Neural cell (in vitro differentiated cells): ENCODE results near the gene TSPEAR. TPM values are rescaled to one million over a fixed set of nuclear protein-coding genes. Genes with fewer than 3 reads are reported as not detected.

Source experiments
- H2AFZ ChIP-seq: fragments of 200-600, 300-800 bp; sonication (generic), shearing (Covaris generic); 2 replicates; pipeline ENCODE4 v1.6.0; 2014; ENCODE audit warnings: low read depth, mild to moderate bottlenecking, antibody characterized with exemption, low read length, moderate library complexity
- H3F3A ChIP-seq: fragments of 200-600 bp; shearing (Covaris generic); 2 replicates; pipeline ENCODE4 v1.6.1; 2016; ENCODE audit warnings: mild to moderate bottlenecking, moderate library complexity, mixed read lengths, antibody characterized with exemption, low read length; ENCODE audit not compliant: insufficient read depth, poor library complexity, severe bottlenecking
- H3K27ac ChIP-seq: fragments of 200-600, 300-800 bp; sonication (generic), shearing (Covaris generic); 2 replicates; pipeline ENCODE4 v1.5.1; 2014; ENCODE audit warnings: mild to moderate bottlenecking, low read length, moderate library complexity
- H3K27me3 ChIP-seq: fragments of 300-800, 200-600 bp; sonication (generic), shearing (Covaris generic); 2 replicates; pipeline ENCODE4 v1.6.0; 2014; ENCODE audit warnings: mild to moderate bottlenecking, low read depth, low read length, moderate library complexity; ENCODE audit not compliant: insufficient read depth
- H3K36me3 ChIP-seq: fragments of 300-800, 200-600 bp; sonication (generic), shearing (Covaris generic); 2 replicates; pipeline ENCODE4 v1.5.1; 2014; ENCODE audit warnings: mild to moderate bottlenecking, antibody characterized with exemption, low read length, moderate library complexity; ENCODE audit not compliant: insufficient read depth
- H3K4me2 ChIP-seq: fragments of 300-800, 200-600 bp; sonication (generic), shearing (Covaris generic); 2 replicates; pipeline ENCODE4 v1.6.0; 2014; ENCODE audit warnings: mild to moderate bottlenecking, low read length
- H3K4me3 ChIP-seq: fragments of 300-800, 200-600 bp; sonication (generic), shearing (Covaris generic); 2 replicates; pipeline ENCODE4 v1.5.1; 2014; ENCODE audit warnings: mild to moderate bottlenecking, low read length, moderate library complexity
- H3K79me2 ChIP-seq: fragments of 200-600 bp; shearing (Covaris generic); replicated peaks from 2 replicates; pipeline ENCODE4 v1.6.0; 2014; ENCODE audit warnings: mild to moderate bottlenecking, low read length, moderate library complexity; ENCODE audit not compliant: insufficient read depth
- H3K9ac ChIP-seq: fragments of 300-800, 200-600 bp; sonication (generic), shearing (Covaris generic); 2 replicates; pipeline ENCODE4 v1.6.1; 2016; ENCODE audit warnings: mild to moderate bottlenecking, low read length, mixed read lengths
- H3K9me2 ChIP-seq: fragments of 200-600 bp; shearing (Covaris generic); 2 replicates; pipeline ENCODE4 v1.6.1; 2016; ENCODE audit warnings: mild to moderate bottlenecking, low read length, mixed read lengths; ENCODE audit not compliant: insufficient read depth
- H3K9me3 ChIP-seq: fragments of 200-600, 300-800 bp; sonication (generic), shearing (Covaris generic); 2 replicates; pipeline ENCODE4 v1.6.1; 2016; ENCODE audit warnings: mild to moderate bottlenecking, mixed run types, low read length, moderate library complexity, mixed read lengths
- H4K20me1 ChIP-seq: fragments of 200-600 bp; shearing (Covaris generic); 2 replicates; pipeline ENCODE4 v1.6.1; 2016; ENCODE audit warnings: mild to moderate bottlenecking, mixed run types; ENCODE audit not compliant: insufficient read depth
- CTCF ChIP-seq: fragments of 450-650 bp; IDR thresholded peaks from 2 replicates; pipeline ENCODE4 v1.5.1; 2014; ENCODE audit warnings: antibody characterized with exemption, mild to moderate bottlenecking, moderate library complexity; ENCODE audit not compliant: poor library complexity, severe bottlenecking
- EP300 ChIP-seq: fragments of 450-650 bp; conservative IDR thresholded peaks from 2 replicates; pipeline ENCODE4 v1.6.1; 2014; ENCODE audit warnings: antibody characterized with exemption, mild to moderate bottlenecking, moderate library complexity; ENCODE audit not compliant: poor library complexity, severe bottlenecking
- EZH2 ChIP-seq: fragments of 200-600, 300-800 bp; shearing (Covaris generic), sonication (generic); IDR thresholded peaks from 2 replicates; pipeline ENCODE4 v1.6.1; 2014; ENCODE audit warnings: antibody characterized with exemption, low read length, borderline replicate concordance, mild to moderate bottlenecking; ENCODE audit not compliant: insufficient read depth, poor library complexity, severe bottlenecking
- MXI1 ChIP-seq: fragments of 450-650 bp; conservative IDR thresholded peaks from 2 replicates; pipeline ENCODE4 v1.6.1; 2014; ENCODE audit warnings: antibody characterized with exemption, mild to moderate bottlenecking; ENCODE audit not compliant: poor library complexity, severe bottlenecking
- POLR2AphosphoS5 ChIP-seq: IDR thresholded peaks from 2 replicates; pipeline ENCODE4 v1.6.1; 2012
- RAD21 ChIP-seq: fragments of 450-650 bp; conservative IDR thresholded peaks from 2 replicates; pipeline ENCODE4 v1.6.1; 2014; ENCODE audit warnings: antibody characterized with exemption, mild to moderate bottlenecking, moderate library complexity
- SMC3 ChIP-seq: fragments of 450-650 bp; conservative IDR thresholded peaks from 2 replicates; pipeline ENCODE4 v1.6.1; 2014; ENCODE audit warnings: antibody characterized with exemption, mild to moderate bottlenecking, moderate library complexity; ENCODE audit not compliant: poor library complexity
- TAF1 ChIP-seq: IDR thresholded peaks from 2 replicates; pipeline ENCODE4 v1.6.1; 2012; ENCODE audit warnings: low read depth
- polyA plus RNA-seq: library from polyadenylated mRNA; depleted of rRNA; stranded (reverse); fragments of >200 nt; gene quantifications from 2 replicates; pipeline ENCODE4 v1.2.3, GENCODE V29; 2014
- TF ChIP-seq, protein P1 (sequence below): IDR thresholded peaks from 2 replicates; pipeline ENCODE4 v1.6.1; 2012; ENCODE audit warnings: borderline replicate concordance

TSPEAR gene
- polyA plus RNA-seq, 1 donor from 2014 or later, result 0.19 TPM

- Histone ChIP-seq H3K36me3 (no peaks in the 10 kb centered on the region), H3K4me3 (no peak overlapping the region), H3K9ac (no peak overlapping the region), H3K27ac (no peak overlapping the region), H3K27me3 (no peaks in the 10 kb centered on the region), H4K20me1 (no peaks in the 10 kb centered on the region), H3K79me2 (no peaks in the 10 kb centered on the region), H2AFZ (no peak overlapping the region), H3K4me2 (no peak overlapping the region), H3K9me3 (no peaks in the 10 kb centered on the region), H3K9me2 (no peaks in the 10 kb centered on the region), H3F3A (no peaks in the 10 kb centered on the region)
- TF ChIP-seq MXI1 (no peak), POLR2AphosphoS5 (no peak), CTCF (no peak), EZH2 (no peak), TAF1 (no peak), SMC3 (no peak), EP300 (no peak), RAD21 (no peak)
- TF ChIP-seq, protein P1, sequence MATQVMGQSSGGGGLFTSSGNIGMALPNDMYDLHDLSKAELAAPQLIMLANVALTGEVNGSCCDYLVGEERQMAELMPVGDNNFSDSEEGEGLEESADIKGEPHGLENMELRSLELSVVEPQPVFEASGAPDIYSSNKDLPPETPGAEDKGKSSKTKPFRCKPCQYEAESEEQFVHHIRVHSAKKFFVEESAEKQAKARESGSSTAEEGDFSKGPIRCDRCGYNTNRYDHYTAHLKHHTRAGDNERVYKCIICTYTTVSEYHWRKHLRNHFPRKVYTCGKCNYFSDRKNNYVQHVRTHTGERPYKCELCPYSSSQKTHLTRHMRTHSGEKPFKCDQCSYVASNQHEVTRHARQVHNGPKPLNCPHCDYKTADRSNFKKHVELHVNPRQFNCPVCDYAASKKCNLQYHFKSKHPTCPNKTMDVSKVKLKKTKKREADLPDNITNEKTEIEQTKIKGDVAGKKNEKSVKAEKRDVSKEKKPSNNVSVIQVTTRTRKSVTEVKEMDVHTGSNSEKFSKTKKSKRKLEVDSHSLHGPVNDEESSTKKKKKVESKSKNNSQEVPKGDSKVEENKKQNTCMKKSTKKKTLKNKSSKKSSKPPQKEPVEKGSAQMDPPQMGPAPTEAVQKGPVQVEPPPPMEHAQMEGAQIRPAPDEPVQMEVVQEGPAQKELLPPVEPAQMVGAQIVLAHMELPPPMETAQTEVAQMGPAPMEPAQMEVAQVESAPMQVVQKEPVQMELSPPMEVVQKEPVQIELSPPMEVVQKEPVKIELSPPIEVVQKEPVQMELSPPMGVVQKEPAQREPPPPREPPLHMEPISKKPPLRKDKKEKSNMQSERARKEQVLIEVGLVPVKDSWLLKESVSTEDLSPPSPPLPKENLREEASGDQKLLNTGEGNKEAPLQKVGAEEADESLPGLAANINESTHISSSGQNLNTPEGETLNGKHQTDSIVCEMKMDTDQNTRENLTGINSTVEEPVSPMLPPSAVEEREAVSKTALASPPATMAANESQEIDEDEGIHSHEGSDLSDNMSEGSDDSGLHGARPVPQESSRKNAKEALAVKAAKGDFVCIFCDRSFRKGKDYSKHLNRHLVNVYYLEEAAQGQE, result no peak
These were observed 201.3 kb downstream of the TSPEAR start for GRCh38 chr21:44510109-44510507.

- Histone ChIP-seq H4K20me1 (no peaks in the 10 kb centered on the region), H3F3A (no peaks in the 10 kb centered on the region), H2AFZ (no peak overlapping the region), H3K4me2 (no peak overlapping the region), H3K4me3 (no peak overlapping the region), H3K27ac (no peak overlapping the region), H3K9ac (no peak overlapping the region), H3K9me3 (no peaks in the 10 kb centered on the region), H3K27me3 (no peaks in the 10 kb centered on the region), H3K36me3 (no peaks in the 10 kb centered on the region), H3K9me2 (no peaks in the 10 kb centered on the region), H3K79me2 (no peaks in the 10 kb centered on the region)
- TF ChIP-seq TAF1 (no peak), POLR2AphosphoS5 (no peak), EP300 (no peak), RAD21 (no peak), MXI1 (no peak), EZH2 (no peak), SMC3 (no peak), CTCF (no peak)
- TF ChIP-seq, protein P1, result no peak
These were observed 201.8 kb downstream of the TSPEAR start for GRCh38 chr21:44509539-44509938.
